Gastrocnemius medialis (tissue), 4 donors: Measurements from ENCODE around the gene GCH1. TPM values are rescaled to one million over a fixed set of nuclear protein-coding genes. Genes with fewer than 3 reads are reported as not detected.

ENCODE experiments used
- ATAC-seq, 2 donors: fragments of 150-250 bp; one replicate each; pipeline ENCODE4 v1.9.1; 2016
- DNase-seq, 2 donors: peaks; one replicate each; pipeline ENCODE4 v3.0.0-alpha.2; 2019
- H3K27ac ChIP-seq, 4 donors: fragments of 200-600 bp; sonication (generic); 1 replicate in 1 of 4; 2 replicates in 3 of 4; pipeline ENCODE4 v1.5.1; 2016 to 2018; ENCODE audit warnings: mild to moderate bottlenecking in 2 of 4, moderate library complexity in 1 of 4
- H3K27me3 ChIP-seq, 3 donors: fragments of 200-600 bp; sonication (generic) in 2 of 3; 1 replicate in 1 of 3; 2 replicates in 2 of 3; pipeline versions ENCODE4 v1.5.1 to v1.6.0; 2016 to 2019; ENCODE audit warnings: mild to moderate bottlenecking in 1 of 3, moderate library complexity in 1 of 3
- H3K36me3 ChIP-seq, 2 donors: fragments of 200-600 bp; sonication (generic) in 1 of 2; one replicate each; pipeline ENCODE4 v1.5.1; 2017 to 2018
- H3K4me1 ChIP-seq, 2 donors: fragments of 200-600 bp; sonication (generic) in 1 of 2; one replicate each; pipeline ENCODE4 v1.5.1; 2016 to 2017; ENCODE audit warnings: mild to moderate bottlenecking in 2 of 2
- H3K4me3 ChIP-seq, 4 donors: fragments of 200-600 bp; sonication (generic) in 3 of 4; 1 replicate in 1 of 4; 2 replicates in 3 of 4; pipeline ENCODE4 v1.5.1; 2016 to 2019; ENCODE audit warnings: mild to moderate bottlenecking in 2 of 4
- H3K9me3 ChIP-seq, 3 donors: fragments of 200-600 bp; sonication (generic) in 2 of 3; 1 replicate in 1 of 3; 2 replicates in 2 of 3; pipeline ENCODE4 v1.5.1; 2016 to 2019
- POLR2A ChIP-seq, 2 donors: fragments of 450-650 bp; IDR thresholded peaks; one replicate each; pipeline ENCODE4 v1.6.1; 2017; ENCODE audit warnings: antibody characterized with exemption in 2 of 2, mild to moderate bottlenecking in 2 of 2, moderate library complexity in 2 of 2
- in situ Hi-C, 4 donors: fragments of 200-750 bp; cut with MboI; loops; one replicate each; pipeline versions ENCODE4 v1.15.0 to v1.8.0; 2017; ENCODE audit warnings: low sequenced_read_pairs in 4 of 4
- intact Hi-C: fragments of 100-400 bp; cut with DNase I; formaldehyde crosslinking; loops from one replicate; pipeline ENCODE4 v1.15.1; 2023; ENCODE audit warnings: low total_unique reads
- total RNA-seq, 4 donors: library from RNA; depleted of rRNA; stranded (reverse); fragments of >200 nt; gene quantifications; one replicate each; pipeline versions ENCODE4 v1.1.0 to v1.2.3, GENCODE V29; 2016
- TF ChIP-seq, protein P1 (sequence below), 5 experiments: fragments of 450-650 bp in 3 of 5; fragments of 200-600 bp in 2 of 5; sonication (generic) in 2 of 5; IDR thresholded peaks in 4 of 5; conservative IDR thresholded peaks in 1 of 5; 1 replicate in 4 of 5; 2 replicates in 1 of 5; pipeline ENCODE4 v1.5.1; 2016 to 2019; ENCODE audit warnings: antibody characterized with exemption in 5 of 5, mild to moderate bottlenecking in 3 of 5, moderate library complexity in 3 of 5

GCH1 gene
- total RNA-seq, 4 donors from 2014 or later: 0.53 to 1.6 (median 0.92) TPM

DNA sequence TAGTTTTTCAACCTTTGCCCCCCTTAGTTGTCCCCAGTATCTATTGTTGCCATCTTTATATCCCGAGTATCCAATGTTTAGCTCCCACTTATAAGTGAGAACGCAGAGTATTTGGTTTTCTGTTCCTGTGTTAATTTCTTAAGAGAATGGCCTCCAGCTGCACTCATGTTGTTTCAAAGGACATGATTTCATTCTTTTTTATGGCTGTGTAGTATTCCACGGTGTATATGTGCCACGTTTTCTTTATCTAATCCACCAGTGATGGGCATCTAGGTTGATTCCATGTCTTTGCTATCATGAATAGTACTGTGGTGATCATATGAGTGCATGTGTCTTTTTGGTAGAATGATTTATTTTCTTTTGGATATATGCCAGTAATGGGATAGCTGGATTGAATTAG, 72.0 kb downstream of the GCH1 start:
- Histone ChIP-seq H3K4me1 (no peaks in the 10 kb centered on the region), H3K27me3 (no peaks in the 10 kb centered on the region), H3K36me3 (no peaks in the 10 kb centered on the region), H3K4me3 (no peak overlapping the region), H3K27ac (no peak overlapping the region), H3K9me3 (no peaks in the 10 kb centered on the region)
- TF ChIP-seq POLR2A (IDR thresholded peaks at IDR 0.05): no peak
- TF ChIP-seq, protein P1, sequence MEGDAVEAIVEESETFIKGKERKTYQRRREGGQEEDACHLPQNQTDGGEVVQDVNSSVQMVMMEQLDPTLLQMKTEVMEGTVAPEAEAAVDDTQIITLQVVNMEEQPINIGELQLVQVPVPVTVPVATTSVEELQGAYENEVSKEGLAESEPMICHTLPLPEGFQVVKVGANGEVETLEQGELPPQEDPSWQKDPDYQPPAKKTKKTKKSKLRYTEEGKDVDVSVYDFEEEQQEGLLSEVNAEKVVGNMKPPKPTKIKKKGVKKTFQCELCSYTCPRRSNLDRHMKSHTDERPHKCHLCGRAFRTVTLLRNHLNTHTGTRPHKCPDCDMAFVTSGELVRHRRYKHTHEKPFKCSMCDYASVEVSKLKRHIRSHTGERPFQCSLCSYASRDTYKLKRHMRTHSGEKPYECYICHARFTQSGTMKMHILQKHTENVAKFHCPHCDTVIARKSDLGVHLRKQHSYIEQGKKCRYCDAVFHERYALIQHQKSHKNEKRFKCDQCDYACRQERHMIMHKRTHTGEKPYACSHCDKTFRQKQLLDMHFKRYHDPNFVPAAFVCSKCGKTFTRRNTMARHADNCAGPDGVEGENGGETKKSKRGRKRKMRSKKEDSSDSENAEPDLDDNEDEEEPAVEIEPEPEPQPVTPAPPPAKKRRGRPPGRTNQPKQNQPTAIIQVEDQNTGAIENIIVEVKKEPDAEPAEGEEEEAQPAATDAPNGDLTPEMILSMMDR (IDR thresholded peaks at IDR 0.05 in 4 of 5, conservative IDR thresholded peaks at IDR 0.05 in 1 of 5): no peak
- no peak for ATAC-seq
- in situ Hi-C loops: no loop called here
- no peak for DNase-seq
- intact Hi-C loops: no loop called here

DNA sequence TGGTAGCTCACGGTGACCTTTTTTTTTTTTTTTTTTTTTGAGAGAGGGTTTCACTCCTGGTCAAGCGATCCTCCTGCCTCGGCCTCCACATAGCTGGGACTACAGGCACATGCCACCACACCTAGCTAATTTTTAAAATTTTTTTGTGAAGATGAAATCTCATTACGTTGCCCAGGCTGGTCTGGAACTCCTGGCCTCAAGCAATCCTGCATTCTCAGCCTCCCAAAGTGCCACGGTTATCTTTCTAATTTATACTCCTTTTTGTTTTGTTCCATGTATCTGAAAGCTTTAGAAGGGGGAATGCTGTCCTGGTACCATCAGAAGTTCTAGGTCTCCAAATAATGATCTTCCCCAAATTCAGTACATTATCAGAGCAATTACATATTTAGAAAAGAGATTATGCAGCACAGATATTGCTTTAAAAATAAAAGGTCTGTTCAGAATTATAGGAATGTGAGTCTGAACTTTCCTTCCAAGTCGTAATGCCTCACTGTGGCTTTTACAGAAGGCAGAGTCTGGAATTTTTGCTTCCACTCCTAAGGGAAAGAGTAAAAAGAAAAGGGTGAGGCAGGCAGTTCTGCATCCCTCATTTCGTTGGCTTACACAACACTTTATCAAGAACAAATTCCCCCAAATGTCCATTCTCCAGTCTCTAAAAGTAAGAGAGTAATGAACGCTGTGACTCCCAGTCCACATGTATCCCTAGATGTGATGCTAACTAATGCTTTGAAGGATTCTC, 73.0 kb downstream of the GCH1 start:
- Histone ChIP-seq H3K27ac (no peak overlapping the region), H3K4me1 (no peaks in the 10 kb centered on the region), H3K9me3 (peaks cover 0 to 2% (median 0%) of the 10 kb centered on the region in 3 donors), H3K27me3 (no peaks in the 10 kb centered on the region), H3K4me3 (no peak overlapping the region), H3K36me3 (no peaks in the 10 kb centered on the region)
- ATAC-seq: no peak
- in situ Hi-C loops (no loop called here), intact Hi-C loops (no loop called here)
- no peak for TF ChIP-seq POLR2A (IDR thresholded peaks at IDR 0.05)
- TF ChIP-seq, protein P1 (IDR thresholded peaks at IDR 0.05 in 4 of 5, conservative IDR thresholded peaks at IDR 0.05 in 1 of 5): no peak
- DNase-seq: no peak

DNA sequence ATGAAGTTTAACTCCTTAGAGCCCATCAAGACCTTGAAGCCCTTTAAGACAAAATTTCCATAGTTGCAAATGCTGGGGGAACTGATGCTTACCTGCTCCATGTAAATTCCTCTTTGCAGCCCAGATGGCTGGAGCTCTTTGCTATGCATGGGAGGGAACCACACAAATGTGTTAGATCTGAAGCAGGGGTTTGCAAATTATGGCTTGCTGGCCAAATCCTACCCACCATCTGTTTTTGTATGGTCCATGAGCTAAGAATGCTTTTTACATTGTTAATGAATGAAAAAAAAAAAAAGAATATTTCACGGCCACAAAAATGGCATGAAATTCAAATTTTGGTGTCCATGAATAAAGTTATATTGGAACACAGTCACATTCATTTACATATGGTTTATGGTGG, 74.6 kb downstream of the GCH1 start:
- Histone ChIP-seq H3K36me3 (no peaks in the 10 kb centered on the region), H3K9me3 (peaks cover 0 to 9% (median 0%) of the 10 kb centered on the region in 3 donors), H3K4me1 (no peaks in the 10 kb centered on the region), H3K27ac (no peak overlapping the region), H3K27me3 (no peaks in the 10 kb centered on the region), H3K4me3 (no peak overlapping the region)
- intact Hi-C loops (no loop called here), in situ Hi-C loops (no loop called here)
- no peak for TF ChIP-seq POLR2A (IDR thresholded peaks at IDR 0.05)
- TF ChIP-seq, protein P1 (IDR thresholded peaks at IDR 0.05 in 4 of 5, conservative IDR thresholded peaks at IDR 0.05 in 1 of 5): no peak
- DNase-seq (no peak), ATAC-seq (no peak)

DNA sequence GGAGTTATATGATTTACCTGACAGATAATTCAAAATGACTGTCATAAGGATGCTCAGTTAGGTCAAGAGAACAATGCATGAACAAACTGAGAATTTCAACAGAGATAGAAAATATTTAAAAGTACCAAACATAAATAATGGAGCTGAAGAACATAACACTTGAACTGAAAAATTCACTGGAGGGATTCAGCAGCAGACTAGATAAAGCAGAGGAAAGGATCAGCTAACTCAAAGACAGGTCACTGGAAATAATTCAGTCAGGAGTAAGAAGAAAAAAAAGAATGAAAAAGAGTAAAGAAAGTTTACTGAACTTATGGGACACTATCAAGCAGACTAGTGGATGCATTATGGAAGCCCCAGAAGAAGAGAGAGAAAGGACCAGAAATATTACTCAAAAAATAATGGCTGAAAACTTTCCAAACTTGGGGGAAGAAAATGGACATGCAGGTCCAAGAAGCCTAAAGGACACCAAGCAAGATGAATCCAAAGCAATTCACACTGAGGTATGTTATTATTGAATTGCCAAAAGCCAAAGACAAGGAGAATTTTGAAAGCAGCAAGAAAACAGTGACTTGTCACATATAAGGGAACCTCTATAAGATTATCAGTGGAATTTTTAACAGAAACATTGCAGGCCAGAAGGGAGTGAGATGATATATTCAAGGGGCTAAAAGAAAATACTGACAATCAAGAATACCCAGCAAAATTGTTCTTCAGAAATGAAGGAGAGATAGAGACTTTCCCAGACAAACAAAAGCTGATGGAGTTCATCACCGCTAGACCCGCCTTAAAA, 78.7 kb downstream of the GCH1 start:
- TF ChIP-seq POLR2A (IDR thresholded peaks at IDR 0.05): no peak
- TF ChIP-seq, protein P1 (IDR thresholded peaks at IDR 0.05 in 4 of 5, conservative IDR thresholded peaks at IDR 0.05 in 1 of 5): no peak
- Histone ChIP-seq H3K9me3 (peaks cover 0 to 9% (median 0%) of the 10 kb centered on the region in 3 donors), H3K27me3 (no peaks in the 10 kb centered on the region), H3K27ac (no peak overlapping the region), H3K36me3 (no peaks in the 10 kb centered on the region), H3K4me3 (no peak overlapping the region), H3K4me1 (no peaks in the 10 kb centered on the region)
- no peak for ATAC-seq
- in situ Hi-C loops: no loop called here
- intact Hi-C loops: no loop called here
- DNase-seq: no peak
